Parathyroid adenoma (tissue), 2 donors: ENCODE results near the gene MAP1B.

Source experiments
- H2AFZ ChIP-seq: fragments of 300-600 bp; sonication (generic); one replicate; pipeline ENCODE4 v1.7.0; 2017; ENCODE audit warnings: antibody characterized with exemption, mild to moderate bottlenecking
- H3K27ac ChIP-seq: fragments of 300-600 bp; sonication (generic); one replicate; pipeline ENCODE4 v1.7.0; 2017
- H3K27me3 ChIP-seq: fragments of 300-600 bp; sonication (generic); one replicate; pipeline ENCODE4 v1.7.0; 2017; ENCODE audit warnings: low read length; ENCODE audit not compliant: control insufficient read depth, insufficient read depth
- H3K36me3 ChIP-seq: fragments of 300-600 bp; sonication (generic); one replicate; pipeline ENCODE4 v1.7.0; 2017; ENCODE audit warnings: low read length; ENCODE audit not compliant: control insufficient read depth, insufficient read depth
- H3K4me1 ChIP-seq: fragments of 300-600 bp; sonication (generic); one replicate; pipeline ENCODE4 v1.7.0; 2017; ENCODE audit warnings: control low read depth
- H3K4me2 ChIP-seq: fragments of 300-600 bp; sonication (generic); one replicate; pipeline ENCODE4 v1.7.0; 2017; ENCODE audit warnings: low read length
- H3K4me3 ChIP-seq: fragments of 300-600 bp; sonication (generic); one replicate; pipeline ENCODE4 v1.7.0; 2017; ENCODE audit warnings: low read depth, low read length
- H3K79me2 ChIP-seq: fragments of 300-600 bp; sonication (generic); one replicate; pipeline ENCODE4 v1.7.0; 2017; ENCODE audit warnings: control low read depth
- H3K9ac ChIP-seq: fragments of 300-600 bp; sonication (generic); one replicate; pipeline ENCODE4 v1.7.0; 2017; ENCODE audit warnings: mild to moderate bottlenecking
- H3K9me3 ChIP-seq: fragments of 300-600 bp; sonication (generic); one replicate; pipeline ENCODE4 v1.7.0; 2017; ENCODE audit warnings: low read length; ENCODE audit not compliant: control insufficient read depth
- TF ChIP-seq, protein P1 (sequence below): fragments of 300-600 bp; sonication (generic); IDR thresholded peaks from one replicate; pipeline ENCODE4 v1.7.0; 2017; ENCODE audit warnings: antibody characterized with exemption, mild to moderate bottlenecking
- donor health status: primary hyperparathyroidism.

Gene MAP1B

DNA sequence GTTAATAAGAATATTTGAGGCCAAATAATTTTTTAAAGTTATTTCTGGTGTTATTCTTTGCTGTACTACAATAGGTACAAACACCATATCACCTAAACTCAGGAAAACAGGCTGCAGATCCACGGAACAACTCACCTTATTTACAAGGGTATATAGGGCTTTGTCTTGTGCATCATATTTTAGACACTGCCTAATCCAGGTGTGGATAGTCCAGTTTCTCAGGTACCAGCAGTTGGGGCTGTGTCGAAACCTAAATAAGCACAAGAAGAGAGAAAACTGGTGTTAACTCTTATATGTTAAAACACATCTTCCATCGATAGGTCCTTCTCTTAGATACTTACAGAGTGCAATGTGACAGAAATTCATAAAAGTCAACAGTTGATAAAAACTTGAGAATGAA is 130.6 kb downstream of the MAP1B start:
- Histone ChIP-seq H3K4me1 (peaks cover 2% of the 10 kb centered on the region), H3K9me3 (no peaks in the 10 kb centered on the region), H3K36me3 (no peaks in the 10 kb centered on the region), H3K4me2 (no peak overlapping the region), H3K79me2 (no peaks in the 10 kb centered on the region), H3K9ac (no peak overlapping the region), H3K27ac (no peak overlapping the region), H3K27me3 (no peaks in the 10 kb centered on the region), H2AFZ (no peak overlapping the region), H3K4me3 (no peak overlapping the region)
- TF ChIP-seq, protein P1, sequence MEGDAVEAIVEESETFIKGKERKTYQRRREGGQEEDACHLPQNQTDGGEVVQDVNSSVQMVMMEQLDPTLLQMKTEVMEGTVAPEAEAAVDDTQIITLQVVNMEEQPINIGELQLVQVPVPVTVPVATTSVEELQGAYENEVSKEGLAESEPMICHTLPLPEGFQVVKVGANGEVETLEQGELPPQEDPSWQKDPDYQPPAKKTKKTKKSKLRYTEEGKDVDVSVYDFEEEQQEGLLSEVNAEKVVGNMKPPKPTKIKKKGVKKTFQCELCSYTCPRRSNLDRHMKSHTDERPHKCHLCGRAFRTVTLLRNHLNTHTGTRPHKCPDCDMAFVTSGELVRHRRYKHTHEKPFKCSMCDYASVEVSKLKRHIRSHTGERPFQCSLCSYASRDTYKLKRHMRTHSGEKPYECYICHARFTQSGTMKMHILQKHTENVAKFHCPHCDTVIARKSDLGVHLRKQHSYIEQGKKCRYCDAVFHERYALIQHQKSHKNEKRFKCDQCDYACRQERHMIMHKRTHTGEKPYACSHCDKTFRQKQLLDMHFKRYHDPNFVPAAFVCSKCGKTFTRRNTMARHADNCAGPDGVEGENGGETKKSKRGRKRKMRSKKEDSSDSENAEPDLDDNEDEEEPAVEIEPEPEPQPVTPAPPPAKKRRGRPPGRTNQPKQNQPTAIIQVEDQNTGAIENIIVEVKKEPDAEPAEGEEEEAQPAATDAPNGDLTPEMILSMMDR, result no peak

GRCh38 chr5:72238712-72239445 is 131.6 kb downstream of the MAP1B start:
- Histone ChIP-seq H3K79me2 (no peaks in the 10 kb centered on the region), H3K9me3 (no peaks in the 10 kb centered on the region), H3K4me2 (no peak overlapping the region), H3K9ac (no peak overlapping the region), H3K36me3 (no peaks in the 10 kb centered on the region), H2AFZ (no peak overlapping the region), H3K4me1 (peaks cover 2% of the 10 kb centered on the region), H3K27ac (no peak overlapping the region), H3K27me3 (no peaks in the 10 kb centered on the region), H3K4me3 (no peak overlapping the region)
- TF ChIP-seq, protein P1, result no peak

GRCh38 chr5:72241346-72242003 is 134.2 kb downstream of the MAP1B start:
- TF ChIP-seq, protein P1, result no peak
- no peak overlapping the region for H3K9ac ChIP-seq
- H3K79me2 ChIP-seq, result peaks cover 5% of the 10 kb centered on the region
- no peak overlapping the region for H3K4me2 ChIP-seq
- H2AFZ ChIP-seq, result no peak overlapping the region
- no peak overlapping the region for H3K27ac ChIP-seq
- H3K27me3 ChIP-seq, result no peaks in the 10 kb centered on the region
- no peaks in the 10 kb centered on the region for H3K9me3 ChIP-seq
- no peaks in the 10 kb centered on the region for H3K36me3 ChIP-seq
- H3K4me1 ChIP-seq, result no peaks in the 10 kb centered on the region
- H3K4me3 ChIP-seq, result no peak overlapping the region

DNA sequence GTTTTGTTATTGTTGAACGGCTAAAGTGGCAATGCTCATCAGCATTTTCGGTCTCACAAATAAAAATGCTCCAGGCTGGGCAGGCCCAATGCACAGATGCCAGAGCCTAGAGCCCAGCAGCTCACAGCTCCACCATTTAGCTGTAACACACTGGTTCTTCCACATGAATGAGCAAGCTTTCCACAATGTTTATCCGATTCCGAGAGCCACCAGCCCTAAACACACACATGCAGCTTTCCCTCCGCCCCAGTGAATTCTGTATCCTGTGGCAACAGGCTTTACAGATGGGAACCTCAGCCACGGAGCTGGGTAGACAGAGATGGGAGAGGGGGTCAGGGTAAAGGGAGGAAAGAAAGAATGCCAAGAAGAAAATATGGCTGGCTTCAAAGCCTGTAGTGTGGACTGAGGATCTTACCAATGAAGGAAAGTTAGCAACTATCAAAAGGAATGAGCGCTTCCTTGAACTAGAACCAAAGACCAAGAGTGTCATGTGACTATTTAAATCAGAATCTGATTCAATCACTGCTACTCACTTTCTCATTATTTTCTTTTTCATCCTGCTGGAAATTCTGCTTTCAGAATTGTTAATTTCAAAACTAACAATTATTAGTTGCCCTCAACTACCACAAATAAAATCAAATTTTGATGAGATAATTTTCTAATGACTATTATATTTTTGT is 135.7 kb downstream of the MAP1B start:
- Histone ChIP-seq H3K79me2 (peaks cover 5% of the 10 kb centered on the region), H2AFZ (no peak overlapping the region), H3K4me2 (no peak overlapping the region), H3K9me3 (no peaks in the 10 kb centered on the region), H3K36me3 (no peaks in the 10 kb centered on the region), H3K27ac (no peak overlapping the region), H3K27me3 (no peaks in the 10 kb centered on the region), H3K9ac (no peak overlapping the region), H3K4me1 (no peaks in the 10 kb centered on the region), H3K4me3 (no peak overlapping the region)
- TF ChIP-seq, protein P1, result no peak
